Mesenchymal stem cell (in vitro differentiated cells and primary cell): ENCODE results near the gene DCBLD2.

Source experiments
- DNase-seq: peaks from one replicate; pipeline ENCODE4 v3.0.0-alpha.2; 2013
- H2AFZ ChIP-seq: one replicate; pipeline ENCODE4 v1.6.1; 2013; ENCODE audit warnings: low read depth, mild to moderate bottlenecking, control low read depth, inconsistent platforms, low read length, moderate library complexity
- H2AK5ac ChIP-seq: 2 replicates; pipeline ENCODE4 v1.6.1; 2013; ENCODE audit warnings: low read length, moderate library complexity, mild to moderate bottlenecking, inconsistent platforms; ENCODE audit not compliant: severe bottlenecking
- H2BK120ac ChIP-seq: one replicate; pipeline ENCODE4 v1.6.1; 2013; ENCODE audit warnings: low read depth, mild to moderate bottlenecking, inconsistent platforms, low read length, moderate library complexity
- H2BK12ac ChIP-seq, 2 experiments: one replicate each; pipeline ENCODE4 v1.6.1; 2013; ENCODE audit warnings: inconsistent platforms in 2 of 2, low read length in 2 of 2, mild to moderate bottlenecking in 2 of 2, moderate library complexity in 2 of 2, control low read depth in 1 of 2
- H2BK15ac ChIP-seq: one replicate; pipeline ENCODE4 v1.6.1; 2013; ENCODE audit warnings: mild to moderate bottlenecking, low read depth, inconsistent platforms; ENCODE audit not compliant: poor library complexity, severe bottlenecking
- H2BK5ac ChIP-seq: 2 replicates; pipeline ENCODE4 v1.6.1; 2013; ENCODE audit warnings: low read depth, mild to moderate bottlenecking, low read length, control low read depth, inconsistent platforms; ENCODE audit not compliant: poor library complexity, severe bottlenecking
- H3K14ac ChIP-seq, 2 experiments: one replicate each; pipeline ENCODE4 v1.6.1; 2013; ENCODE audit warnings: inconsistent platforms in 2 of 2, low read length in 2 of 2, control low read depth in 1 of 2, mild to moderate bottlenecking in 1 of 2, moderate library complexity in 1 of 2
- H3K18ac ChIP-seq, 2 experiments: one replicate each; pipeline ENCODE4 v1.6.1; 2013; ENCODE audit warnings: inconsistent platforms in 2 of 2, low read length in 2 of 2, control low read depth in 1 of 2, low read depth in 1 of 2, mild to moderate bottlenecking in 1 of 2
- H3K23ac ChIP-seq, 2 experiments: one replicate each; pipeline ENCODE4 v1.6.1; 2013; ENCODE audit warnings: inconsistent platforms in 2 of 2, low read length in 2 of 2, mild to moderate bottlenecking in 2 of 2, moderate library complexity in 2 of 2, control low read depth in 1 of 2
- H3K27ac ChIP-seq: 2 replicates; pipeline ENCODE4 v1.5.1; 2013; ENCODE audit warnings: mild to moderate bottlenecking, moderate library complexity, low read length, control low read depth, inconsistent platforms; ENCODE audit not compliant: poor library complexity, severe bottlenecking
- H3K27me3 ChIP-seq, 2 experiments: 2 replicates each; pipeline versions ENCODE4 v1.6.1 to v1.7.0; 2013; ENCODE audit warnings: low read length in 2 of 2, mild to moderate bottlenecking in 2 of 2, moderate library complexity in 2 of 2, control low read depth in 1 of 2, inconsistent platforms in 1 of 2; ENCODE audit not compliant: control insufficient read depth in 1 of 2, insufficient read depth in 1 of 2
- H3K36me3 ChIP-seq, 2 experiments: 2 replicates each; pipeline versions ENCODE4 v1.6.1 to v1.7.0; 2013; ENCODE audit warnings: low read length in 2 of 2, control low read depth in 1 of 2, inconsistent platforms in 1 of 2, low read depth in 1 of 2, mild to moderate bottlenecking in 1 of 2; ENCODE audit not compliant: insufficient read depth in 2 of 2, control insufficient read depth in 1 of 2
- H3K4ac ChIP-seq, 2 experiments: one replicate each; pipeline ENCODE4 v1.6.1; 2013; ENCODE audit warnings: inconsistent platforms in 2 of 2, low read length in 2 of 2, mild to moderate bottlenecking in 2 of 2, moderate library complexity in 2 of 2, control low read depth in 1 of 2, low read depth in 1 of 2
- H3K4me1 ChIP-seq: 2 replicates; pipeline ENCODE4 v1.6.1; 2013; ENCODE audit warnings: low read depth, low read length, control low read depth; ENCODE audit not compliant: control insufficient read depth, insufficient read depth
- H3K4me2 ChIP-seq: 2 replicates; pipeline ENCODE4 v1.6.1; 2013; ENCODE audit warnings: low read length, mild to moderate bottlenecking, inconsistent platforms; ENCODE audit not compliant: poor library complexity, severe bottlenecking
- H3K4me3 ChIP-seq, 2 experiments: 2 replicates each; pipeline versions ENCODE4 v1.5.1 to v1.7.0; 2013; ENCODE audit warnings: low read length in 2 of 2, mild to moderate bottlenecking in 2 of 2, control low read depth in 1 of 2, low read depth in 1 of 2; ENCODE audit not compliant: insufficient read depth in 1 of 2
- H3K79me1 ChIP-seq: replicated peaks from 2 replicates; pipeline ENCODE4 v1.6.1; 2013; ENCODE audit warnings: mild to moderate bottlenecking, control low read depth, low read length, inconsistent platforms; ENCODE audit not compliant: poor library complexity, severe bottlenecking
- H3K9ac ChIP-seq: 2 replicates; pipeline ENCODE4 v1.7.0; 2013; ENCODE audit warnings: mild to moderate bottlenecking, low read length, moderate library complexity
- H3K9me3 ChIP-seq: 2 replicates; pipeline ENCODE4 v1.7.0; 2013; ENCODE audit warnings: mild to moderate bottlenecking, low read length; ENCODE audit not compliant: control insufficient read depth
- H4K8ac ChIP-seq: one replicate; pipeline ENCODE4 v1.6.1; 2013; ENCODE audit warnings: inconsistent platforms, mild to moderate bottlenecking, low read length, moderate library complexity
- H4K91ac ChIP-seq: one replicate; pipeline ENCODE4 v1.6.1; 2013; ENCODE audit warnings: mild to moderate bottlenecking, low read length, inconsistent platforms
- WGBS: methylation state at CpG from one replicate; pipeline ENCODE4 v1.1.7; 2013; ENCODE audit warnings: mixed read lengths; 5-methylcytosine and 5-hydroxymethylcytosine counted together

Gene DCBLD2

GRCh38 chr3:98903705-98904481, 2.4 kb upstream of the DCBLD2 start:
- peak overlapping the region; percentile 39 for H3K4me2 ChIP-seq
- H3K9me3 ChIP-seq = no peaks in the 10 kb centered on the region
- H2BK15ac ChIP-seq = no peak overlapping the region
- no peaks in the 10 kb centered on the region for H3K27me3 ChIP-seq
- no peak overlapping the region for H2BK12ac ChIP-seq
- H2AFZ ChIP-seq = no peak overlapping the region
- peaks cover 7% of the 10 kb centered on the region for H3K79me1 ChIP-seq
- H3K4me1 ChIP-seq = no peaks in the 10 kb centered on the region
- no peak overlapping the region for H2BK120ac ChIP-seq
- H3K4me3 ChIP-seq = peak overlapping the region in 1 of 2 experiments; percentile 52
- H4K8ac ChIP-seq = no peak overlapping the region
- H3K18ac ChIP-seq = no peak overlapping the region
- H4K91ac ChIP-seq = no peak overlapping the region
- H3K9ac ChIP-seq = peak overlapping the region; percentile 1
- H3K14ac ChIP-seq = no peak overlapping the region
- no peak for DNase-seq
- H3K27ac ChIP-seq = peak overlapping the region; percentile 7
- H3K36me3 ChIP-seq = peaks cover 0 to 13% of the 10 kb centered on the region in 2 experiments
- no peak overlapping the region for H3K4ac ChIP-seq
- peak overlapping the region; percentile 44 for H2BK5ac ChIP-seq
- no peak overlapping the region for H3K23ac ChIP-seq
- 89% methylated on average over 10 of the region's 11 CpGs for WGBS
- peak overlapping the region; percentile 87 for H2AK5ac ChIP-seq

GRCh38 chr3:98903099-98903498, 1.6 kb upstream of the DCBLD2 start:
- no peaks in the 10 kb centered on the region for H3K27me3 ChIP-seq
- no peak overlapping the region for H4K8ac ChIP-seq
- H4K91ac ChIP-seq = no peak overlapping the region
- H3K4me2 ChIP-seq = no peak overlapping the region
- no peak overlapping the region for H3K23ac ChIP-seq
- 93% methylated on average over 3 of the region's 3 CpGs for whole genome bisulfite sequencing
- no peak overlapping the region for H2BK5ac ChIP-seq
- H3K4me1 ChIP-seq = no peaks in the 10 kb centered on the region
- H2AK5ac ChIP-seq = peak overlapping the region; percentile 26
- H3K27ac ChIP-seq = peak overlapping the region; percentile 97
- H3K36me3 ChIP-seq = peaks cover 0 to 21% of the 10 kb centered on the region in 2 experiments
- H2BK12ac ChIP-seq = no peak overlapping the region
- no peak overlapping the region for H3K14ac ChIP-seq
- no peak overlapping the region for H3K18ac ChIP-seq
- H3K79me1 ChIP-seq = peaks cover 7% of the 10 kb centered on the region
- no peak overlapping the region for H2BK120ac ChIP-seq
- peak overlapping the region; percentile 88 for H3K9ac ChIP-seq
- H2AFZ ChIP-seq = no peak overlapping the region
- H3K9me3 ChIP-seq = no peaks in the 10 kb centered on the region
- peak overlapping the region in 1 of 2 experiments; percentile 80 for H3K4me3 ChIP-seq
- DNase-seq = no peak
- H3K4ac ChIP-seq = no peak overlapping the region
- no peak overlapping the region for H2BK15ac ChIP-seq

GRCh38 chr3:98902351-98902740, 851 bp upstream of the DCBLD2 start:
- peak overlapping the region; percentile 39 for H2AK5ac ChIP-seq
- H4K91ac ChIP-seq = no peak overlapping the region
- no peaks in the 10 kb centered on the region for H3K9me3 ChIP-seq
- no peak overlapping the region for H2BK120ac ChIP-seq
- peak overlapping the region; percentile 97 for H3K27ac ChIP-seq
- peak overlapping the region; percentile 88 for H3K9ac ChIP-seq
- H3K23ac ChIP-seq = no peak overlapping the region
- no peaks in the 10 kb centered on the region for H3K27me3 ChIP-seq
- H3K4me3 ChIP-seq = peak overlapping the region in 1 of 2 experiments; percentile 80
- no peak overlapping the region for H2BK5ac ChIP-seq
- no peak for DNase-seq
- no peak overlapping the region for H4K8ac ChIP-seq
- no peak overlapping the region for H2BK12ac ChIP-seq
- WGBS = 51% methylated on average over 2 of the region's 4 CpGs
- no peak overlapping the region for H3K14ac ChIP-seq
- no peak overlapping the region for H2BK15ac ChIP-seq
- H3K36me3 ChIP-seq = peaks cover 0 to 28% of the 10 kb centered on the region in 2 experiments
- H2AFZ ChIP-seq = peak overlapping the region; percentile 29
- peak overlapping the region; percentile 68 for H3K4me2 ChIP-seq
- no peak overlapping the region for H3K4ac ChIP-seq
- no peaks in the 10 kb centered on the region for H3K4me1 ChIP-seq
- peaks cover 4% of the 10 kb centered on the region for H3K79me1 ChIP-seq
- no peak overlapping the region for H3K18ac ChIP-seq

GRCh38 chr3:98901119-98901391, 440 bp downstream of the DCBLD2 start:
- peak overlapping the region; percentile 60 for H2AK5ac ChIP-seq
- DNase-seq = peak; percentile 66

More at GRCh38 chr3:98901119-98901391, 440 bp downstream of the DCBLD2 start:
- Histone ChIP-seq H2BK120ac (no peak overlapping the region), H3K9me3 (no peaks in the 10 kb centered on the region), H4K8ac (peak overlapping the region; percentile 85), H3K18ac (peak overlapping the region; percentile 17 to 44), H2AFZ (peak overlapping the region; percentile 93), H4K91ac (peak overlapping the region; percentile 14), H3K27me3 (no peaks in the 10 kb centered on the region), H3K79me1 (peaks cover 2% of the 10 kb centered on the region), H3K23ac (peak overlapping the region in 1 of 2 experiments; percentile 94), H3K14ac (peak overlapping the region in 1 of 2 experiments; percentile 96), H3K4me1 (no peaks in the 10 kb centered on the region), H3K9ac (peak overlapping the region; percentile 98), H3K36me3 (peaks cover 0 to 39% of the 10 kb centered on the region in 2 experiments), H2BK12ac (peak overlapping the region in 1 of 2 experiments; percentile 96), H3K27ac (peak overlapping the region; percentile 90), H3K4me3 (peak overlapping the region; percentile 91 to 95), H3K4ac (peak overlapping the region; percentile 87 to 89), H3K4me2 (no peak overlapping the region), H2BK15ac (no peak overlapping the region), H2BK5ac (peak overlapping the region; percentile 95)
- 8% methylated on average over 2 of the region's 26 CpGs for WGBS
